ENCODE measurements around the gene CRB1. TPM values are rescaled to one million over a fixed set of nuclear protein-coding genes. Genes with fewer than 3 reads are reported as not detected.

Gene CRB1
- total and polyA plus RNA-seq, 2 of the 8 experiments (the other 6 are each of a cell fraction or from before 2014, with no cell fraction given): 0.03 TPM; not detected in 1

- Histone ChIP-seq H4K91ac (replicated peaks; ENCODE audit: insufficient read length, low read length) (no peak overlapping the region), H3K36me3 (ENCODE audit: control insufficient read depth in 2 of 4, insufficient read depth in 4 of 4, low read length in 3 of 4) (no peaks in the 10 kb centered on the region), H3K79me1 (ENCODE audit: low read depth, low read length) (no peaks in the 10 kb centered on the region; the same call in 1 of the 2 replicates), H4K20me1 (replicated peaks in 1 of 2; ENCODE audit: control insufficient read depth in 1 of 2, insufficient read depth in 2 of 2, low read length in 2 of 2) (no peaks in the 10 kb centered on the region), H3K14ac (ENCODE audit: insufficient read length) (no peak overlapping the region), H3K79me2 (ENCODE audit: control insufficient read depth in 1 of 2, insufficient read depth in 2 of 2, low read length in 2 of 2) (no peaks in the 10 kb centered on the region), H2BK12ac (ENCODE audit: low read depth, low read length) (no peak overlapping the region), H3K4ac (replicated peaks; ENCODE audit: insufficient read length, low read depth, low read length) (no peak overlapping the region), H3K27me3 (replicated peaks in 1 of 4; ENCODE audit: control insufficient read depth in 3 of 4, extremely low read depth in 1 of 4, insufficient read depth in 3 of 4, low read length in 3 of 4) (no peaks in the 10 kb centered on the region), H3K9me3 (ENCODE audit: insufficient read depth in 2 of 2, low read depth in 1 of 2, low read length in 1 of 2) (no peaks in the 10 kb centered on the region), H2BK15ac (ENCODE audit: low read length) (no peak overlapping the region), H2BK20ac (ENCODE audit: low read length) (no peak overlapping the region), H2AK5ac (ENCODE audit: low read depth, low read length) (no peak overlapping the region), H3K23me2 (ENCODE audit: low read depth, low read length) (no peaks in the 10 kb centered on the region), H3K27ac (ENCODE audit: low read depth, low read length) (no peak overlapping the region), H2AFZ (ENCODE audit: low read length) (no peak overlapping the region), H3K18ac (ENCODE audit: extremely low read depth, low read length) (no peak overlapping the region), H2BK5ac (ENCODE audit: low read depth, low read length) (no peak overlapping the region), H3K4me1 (replicated peaks in 1 of 4; ENCODE audit: control insufficient read depth in 3 of 4, insufficient read depth in 4 of 4, low read length in 3 of 4) (peaks cover 0 to 16% (median 9%) of the 10 kb centered on the region in 4 experiments; a peak in 6 of 7 replicates), H3K56ac (replicated peaks; ENCODE audit: insufficient read length, low read depth, low read length) (no peak overlapping the region), H3K23ac (ENCODE audit: insufficient read length) (no peak overlapping the region), H3K4me3 (ENCODE audit: extremely low read depth in 1 of 4, insufficient read depth in 2 of 4, low read depth in 3 of 4, low read length in 4 of 4) (no peak overlapping the region), H3K4me2 (ENCODE audit: insufficient read depth in 1 of 2, low read depth in 2 of 2, low read length in 2 of 2) (no peak overlapping the region), H4K8ac (ENCODE audit: extremely low read depth, insufficient read depth, low read length) (no peak overlapping the region), H3K9ac (replicated peaks in 1 of 4; ENCODE audit: extremely low read depth in 1 of 4, low read depth in 3 of 4, low read length in 3 of 4) (no peak overlapping the region), H4K5ac (ENCODE audit: insufficient read length, low read depth, low read length) (no peak overlapping the region), H2BK120ac (replicated peaks; ENCODE audit: low read depth, low read length) (no peak overlapping the region)
- CTCF ChIA-PET (ENCODE audit: partially characterized antibody): interaction anchor here (1.2 to 3.1 kb wide), 4 partner anchors 12 to 83 kb away, joined by 3 to 10 read pairs (median 4); no protein-coding TSS in a partner anchor
- no peak for DNase-seq (ENCODE audit: low read depth in 1 of 2, low spot score in 2 of 2)
- no peak for FAIRE-seq
- WGBS, 2 experiments (ENCODE audit: extremely low coverage in 1 of 2, insufficient coverage in 1 of 2, insufficient read length in 1 of 2, insufficient replicate concordance in 2 of 2, low coverage in 1 of 2, low lambda C conversion rate in 2 of 2, missing lambda C conversion rate in 1 of 2): 79% methylated on average over 1 of the region's 1 CpG; no CpG with 5 or more reads in 1 of the 2 experiments
- POLR2A ChIA-PET (ENCODE audit: partially characterized antibody): no interaction called here
- TF ChIP-seq KDM5A (IDR thresholded peaks at IDR 0.05; ENCODE audit: low read length): no peak
- no peak for TF ChIP-seq SP2 (IDR thresholded peaks at IDR 0.05; ENCODE audit: low read length)
Observed at GRCh38 chr1:197467881-197468280, 199.8 kb downstream of the CRB1 start.
